CD4-positive, CD25-positive, alpha-beta regulatory T cell (primary cell): ENCODE results near the gene ZNF547. TPM values are rescaled to one million over a fixed set of nuclear protein-coding genes. Genes with fewer than 3 reads are reported as not detected.

Experiments used
- ATAC-seq, 2 donors: fragments of 150-1000 bp; cut with Tn5 transposase; one replicate each; pipeline ENCODE4 v1.10.0; 2021; ENCODE audit warnings: low read depth in 2 of 2, moderate number of reproducible peaks in 2 of 2, moderate library complexity in 1 of 2
- DNase-seq, 3 donors: peaks; one replicate each; pipeline versions ENCODE4 v3.0.0 to v3.0.0-alpha.2; 2012 to 2022; ENCODE audit warnings: mixed read lengths in 1 of 3
- H3K27ac ChIP-seq: one replicate; pipeline ENCODE4 v1.7.0; 2013; ENCODE audit warnings: mild to moderate bottlenecking, low read length; ENCODE audit not compliant: insufficient read depth, poor library complexity, severe bottlenecking
- H3K27me3 ChIP-seq: one replicate; pipeline ENCODE4 v1.7.0; 2013; ENCODE audit warnings: low read length; ENCODE audit not compliant: control insufficient read depth, insufficient read depth
- H3K36me3 ChIP-seq: one replicate; pipeline ENCODE4 v1.7.0; 2013; ENCODE audit warnings: mild to moderate bottlenecking, low read length, moderate library complexity; ENCODE audit not compliant: control insufficient read depth, insufficient read depth
- H3K4me1 ChIP-seq: 2 replicates; pipeline ENCODE4 v1.7.0; 2013; ENCODE audit warnings: mild to moderate bottlenecking, low read length; ENCODE audit not compliant: insufficient read depth, control insufficient read depth, poor library complexity, severe bottlenecking
- H3K4me3 ChIP-seq: one replicate; pipeline ENCODE4 v1.7.0; 2013; ENCODE audit warnings: low read depth, mild to moderate bottlenecking, low read length, moderate library complexity
- H3K9me3 ChIP-seq, 2 experiments: 1 replicate in 1 of 2; 2 replicates in 1 of 2; pipeline ENCODE4 v1.7.0; 2013; ENCODE audit warnings: low read length in 2 of 2, mild to moderate bottlenecking in 1 of 2, moderate library complexity in 1 of 2; ENCODE audit not compliant: control insufficient read depth in 2 of 2
- H3K27ac Mint-ChIP-seq, 3 donors: one replicate each; pipeline ENCODE4 v1.8.0; 2020 to 2022; ENCODE audit warnings: mild to moderate bottlenecking in 3 of 3, mixed read lengths in 3 of 3, moderate library complexity in 2 of 3
- H3K27me3 Mint-ChIP-seq: one replicate; pipeline ENCODE4 v1.8.0; 2022; ENCODE audit warnings: mild to moderate bottlenecking, mixed read lengths
- H3K36me3 Mint-ChIP-seq: one replicate; pipeline ENCODE4 v1.8.0; 2020; ENCODE audit warnings: mixed read lengths
- H3K4me1 Mint-ChIP-seq, 4 donors: one replicate each; pipeline ENCODE4 v1.8.0; 2020 to 2022; ENCODE audit warnings: mixed read lengths in 4 of 4, mild to moderate bottlenecking in 1 of 4
- H3K4me3 Mint-ChIP-seq, 4 donors: one replicate each; pipeline ENCODE4 v1.8.0; 2020 to 2022; ENCODE audit warnings: mild to moderate bottlenecking in 4 of 4, mixed read lengths in 4 of 4, moderate library complexity in 3 of 4
- H3K9me3 Mint-ChIP-seq, 7 donors: one replicate each; pipeline ENCODE4 v1.8.0; 2020 to 2022; ENCODE audit warnings: mixed read lengths in 7 of 7, mild to moderate bottlenecking in 3 of 7, moderate library complexity in 2 of 7
- polyA plus RNA-seq, 4 donors: library from polyadenylated mRNA; unstranded; fragments of 300-500 nt; fragmentation: Illumina TruSeq; gene quantifications; one replicate each; pipeline ENCODE4 v1.2.3, GENCODE V29; 2021
- total RNA-seq: library from RNA; stranded (reverse); gene quantifications from one replicate; pipeline ENCODE4 v1.2.3, GENCODE V29; 2022

Gene ZNF547
- total and polyA plus RNA-seq, 5 donors from 2014 or later, result 0.77 to 2.1 (median 1.7) TPM; not detected in 1

GRCh38 chr19:57351867-57352266, 11.5 kb upstream of the ZNF547 start:
- H3K9me3 Mint-ChIP-seq, result peaks cover 5 to 58% (median 43%) of the 10 kb centered on the region in 7 donors
- peaks cover 14 to 36% (median 24%) of the 10 kb centered on the region in 4 donors for H3K4me1 Mint-ChIP-seq
- Histone ChIP-seq H3K4me3 (peak overlapping the region; percentile 88), H3K4me1 (peaks cover 16% of the 10 kb centered on the region), H3K36me3 (peaks cover 45% of the 10 kb centered on the region), H3K27ac (no peak overlapping the region), H3K9me3 (peaks cover 44 to 48% of the 10 kb centered on the region in 2 experiments), H3K27me3 (no peaks in the 10 kb centered on the region)
- peaks cover 9% of the 10 kb centered on the region for H3K27me3 Mint-ChIP-seq
- DNase-seq, result no peak
- peak overlapping the region in 2 of 3 donors; percentile 93 to 97 for H3K27ac Mint-ChIP-seq
- ATAC-seq, result no peak
- peak overlapping the region; percentile 92 to 96 (median 96) for H3K4me3 Mint-ChIP-seq
- peaks cover 52% of the 10 kb centered on the region for H3K36me3 Mint-ChIP-seq

GRCh38 chr19:57355916-57356315, 7.4 kb upstream of the ZNF547 start:
- H3K36me3 Mint-ChIP-seq, result peaks cover 69% of the 10 kb centered on the region
- H3K4me1 Mint-ChIP-seq, result peaks cover 11 to 31% (median 20%) of the 10 kb centered on the region in 4 donors
- peaks cover 54% of the 10 kb centered on the region for H3K36me3 ChIP-seq
- H3K4me1 ChIP-seq, result peaks cover 11% of the 10 kb centered on the region
- no peak for DNase-seq
- no peak for ATAC-seq
- H3K4me3 ChIP-seq, result no peak overlapping the region
- no peak overlapping the region for H3K27ac Mint-ChIP-seq
- peaks cover 75 to 77% of the 10 kb centered on the region in 2 experiments for H3K9me3 ChIP-seq
- no peak overlapping the region for H3K4me3 Mint-ChIP-seq
- no peaks in the 10 kb centered on the region for H3K27me3 Mint-ChIP-seq
- H3K27me3 ChIP-seq, result no peaks in the 10 kb centered on the region
- peaks cover 2 to 88% (median 50%) of the 10 kb centered on the region in 7 donors for H3K9me3 Mint-ChIP-seq
- H3K27ac ChIP-seq, result no peak overlapping the region

- no peak overlapping the region for H3K4me3 Mint-ChIP-seq
- peaks cover 74 to 75% of the 10 kb centered on the region in 2 experiments for H3K9me3 ChIP-seq
- no peak for ATAC-seq
These were observed 5.9 kb upstream of the ZNF547 start for GRCh38 chr19:57357406-57357805.

GRCh38 chr19:57359300-57359699, 4.1 kb upstream of the ZNF547 start:
- H3K4me3 ChIP-seq, result no peak overlapping the region
- H3K4me1 ChIP-seq, result peaks cover 7% of the 10 kb centered on the region
- peaks cover 35% of the 10 kb centered on the region for H3K36me3 ChIP-seq
- no peak overlapping the region for H3K27ac ChIP-seq
- ATAC-seq, result no peak
- H3K4me3 Mint-ChIP-seq, result no peak overlapping the region
- peaks cover 13 to 20% (median 15%) of the 10 kb centered on the region in 4 donors for H3K4me1 Mint-ChIP-seq
- H3K9me3 Mint-ChIP-seq, result peaks cover 0 to 70% (median 37%) of the 10 kb centered on the region in 7 donors
- DNase-seq, result no peak
- H3K27me3 ChIP-seq, result no peaks in the 10 kb centered on the region
- H3K27me3 Mint-ChIP-seq, result no peaks in the 10 kb centered on the region
- H3K27ac Mint-ChIP-seq, result no peak overlapping the region
- H3K9me3 ChIP-seq, result peaks cover 55 to 64% of the 10 kb centered on the region in 2 experiments
- peaks cover 55% of the 10 kb centered on the region for H3K36me3 Mint-ChIP-seq

More at GRCh38 chr19:57357406-57357805, 5.9 kb upstream of the ZNF547 start:
- no peak for DNase-seq
- H3K27me3 Mint-ChIP-seq, result no peaks in the 10 kb centered on the region
- Histone ChIP-seq H3K4me1 (peaks cover under 1% of the 10 kb centered on the region), H3K4me3 (no peak overlapping the region), H3K27me3 (no peaks in the 10 kb centered on the region), H3K36me3 (peaks cover 54% of the 10 kb centered on the region), H3K27ac (no peak overlapping the region)
- H3K4me1 Mint-ChIP-seq, result peaks cover 4 to 19% (median 8%) of the 10 kb centered on the region in 4 donors
- H3K27ac Mint-ChIP-seq, result no peak overlapping the region
- H3K9me3 Mint-ChIP-seq, result peaks cover 1 to 80% (median 40%) of the 10 kb centered on the region in 7 donors
- peaks cover 61% of the 10 kb centered on the region for H3K36me3 Mint-ChIP-seq

- Histone ChIP-seq H3K4me1 (peaks cover 7% of the 10 kb centered on the region), H3K9me3 (peaks cover 38 to 42% of the 10 kb centered on the region in 2 experiments), H3K27me3 (no peaks in the 10 kb centered on the region), H3K36me3 (peaks cover 5% of the 10 kb centered on the region), H3K4me3 (peak overlapping the region; percentile 80), H3K27ac (peak overlapping the region; percentile 94)
- Mint-ChIP-seq H3K9me3 (peaks cover 0 to 54% (median 16%) of the 10 kb centered on the region in 7 donors), H3K4me3 (peak overlapping the region in 3 of 4 donors; percentile 93 to 97 (median 96)), H3K4me1 (peaks cover 13 to 22% (median 15%) of the 10 kb centered on the region in 4 donors), H3K27ac (peak overlapping the region in 1 of 3 donors; percentile 99), H3K36me3 (peaks cover 26% of the 10 kb centered on the region), H3K27me3 (no peaks in the 10 kb centered on the region)
- no peak for DNase-seq
- no peak for ATAC-seq
These were observed 932 bp upstream of the ZNF547 start for GRCh38 chr19:57362419-57362818.

GRCh38 chr19:57363688-57364181, 384 bp downstream of the ZNF547 start:
- H3K36me3 ChIP-seq, result peaks cover 1% of the 10 kb centered on the region
- H3K27me3 ChIP-seq, result no peaks in the 10 kb centered on the region
- no peak for ATAC-seq
- peak in 1 of 3 donors; percentile 7 for DNase-seq
- Mint-ChIP-seq H3K27me3 (no peaks in the 10 kb centered on the region), H3K27ac (peak overlapping the region in 2 of 3 donors; percentile 98 to 99), H3K9me3 (peaks cover 0 to 49% (median 24%) of the 10 kb centered on the region in 7 donors), H3K36me3 (peaks cover 23% of the 10 kb centered on the region), H3K4me3 (peak overlapping the region; percentile 93 to 97 (median 96)), H3K4me1 (peaks cover 13 to 22% (median 18%) of the 10 kb centered on the region in 4 donors)
- H3K4me1 ChIP-seq, result peaks cover 7% of the 10 kb centered on the region
- H3K27ac ChIP-seq, result peak overlapping the region; percentile 94
- H3K4me3 ChIP-seq, result peak overlapping the region; percentile 76
- H3K9me3 ChIP-seq, result peaks cover 27 to 30% of the 10 kb centered on the region in 2 experiments

- Histone ChIP-seq H3K27ac (no peak overlapping the region), H3K4me3 (no peak overlapping the region), H3K27me3 (no peaks in the 10 kb centered on the region), H3K4me1 (peaks cover 7% of the 10 kb centered on the region), H3K36me3 (peaks cover 3% of the 10 kb centered on the region), H3K9me3 (peaks cover 14 to 17% of the 10 kb centered on the region in 2 experiments)
- Mint-ChIP-seq H3K4me3 (peak overlapping the region in 3 of 4 donors; percentile 4 to 11 (median 9)), H3K4me1 (peaks cover 13 to 22% (median 18%) of the 10 kb centered on the region in 4 donors), H3K9me3 (peaks cover 0 to 37% (median 24%) of the 10 kb centered on the region in 7 donors), H3K27me3 (no peaks in the 10 kb centered on the region), H3K36me3 (peaks cover 36% of the 10 kb centered on the region), H3K27ac (no peak overlapping the region)
- no peak for ATAC-seq
- no peak for DNase-seq
These were observed 3.4 kb downstream of the ZNF547 start for GRCh38 chr19:57366776-57367175.
